HFFc6 (cell line): Measurements from ENCODE around the gene ERGIC3. TPM values are rescaled to one million over a fixed set of nuclear protein-coding genes. Genes with fewer than 3 reads are reported as not detected.

Experiments
- DNase-seq: peaks from one replicate; pipeline ENCODE4 v3.0.0-alpha.2; 2018
- H3K27ac Mint-ChIP-seq: 2 replicates; pipeline ENCODE4 v1.8.0; 2020; ENCODE audit warnings: mild to moderate bottlenecking, mixed read lengths
- H3K27me3 Mint-ChIP-seq: 2 replicates; pipeline ENCODE4 v1.8.0; 2021; ENCODE audit warnings: mild to moderate bottlenecking, moderate library complexity, mixed read lengths; ENCODE audit not compliant: insufficient read depth
- H3K36me3 Mint-ChIP-seq: 2 replicates; pipeline ENCODE4 v1.8.0; 2021; ENCODE audit warnings: low read depth, mixed read lengths
- H3K4me1 Mint-ChIP-seq: 2 replicates; pipeline ENCODE4 v1.8.0; 2020; ENCODE audit warnings: low read depth, mixed read lengths
- H3K4me3 Mint-ChIP-seq: 2 replicates; pipeline ENCODE4 v1.8.0; 2020; ENCODE audit warnings: mild to moderate bottlenecking, moderate library complexity, mixed read lengths
- H3K9me3 Mint-ChIP-seq: 2 replicates; pipeline ENCODE4 v1.8.0; 2020; ENCODE audit warnings: mild to moderate bottlenecking, mixed read lengths
- total RNA-seq, 6 experiments: library from RNA; stranded (reverse); fragmentation: NEBNext Ultra II Directional; extraction: Animal tissue kit (Norgen Biotek cat#: 25700); gene quantifications; 2 replicates in 1 of 6; 3 replicates in 5 of 6; pipeline ENCODE4 v1.2.3, GENCODE V29; 2021
- TF ChIP-seq, protein P1 (sequence below): fragments of 200-600 bp; sonication (generic); IDR thresholded peaks from 2 replicates; pipeline ENCODE4 v1.5.0; 2021; ENCODE audit warnings: antibody characterized with exemption, mild to moderate bottlenecking

ERGIC3 gene
- total RNA-seq, 6 experiments from 2014 or later: 231 to 275 (median 239) TPM

DNA sequence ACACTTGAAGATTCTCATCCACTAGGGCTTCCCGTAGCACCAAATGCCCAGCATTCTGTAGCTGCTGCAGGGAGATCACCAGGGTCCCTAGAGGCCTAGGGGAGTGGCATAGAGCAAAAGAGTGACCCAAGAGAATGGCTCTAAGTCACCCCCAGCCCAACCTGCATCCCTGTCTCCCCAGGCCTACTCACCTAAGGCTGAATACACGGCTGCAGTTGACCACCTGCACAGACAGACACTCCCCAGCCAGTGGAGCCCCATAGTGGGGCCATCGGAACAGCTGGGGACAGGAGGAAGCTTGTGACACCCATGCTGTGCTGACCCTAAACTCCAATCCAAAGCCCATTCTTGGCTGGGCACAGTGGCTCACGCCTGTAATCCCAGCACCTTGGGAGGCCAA is 64.2 kb downstream of the ERGIC3 start:
- TF ChIP-seq, protein P1, sequence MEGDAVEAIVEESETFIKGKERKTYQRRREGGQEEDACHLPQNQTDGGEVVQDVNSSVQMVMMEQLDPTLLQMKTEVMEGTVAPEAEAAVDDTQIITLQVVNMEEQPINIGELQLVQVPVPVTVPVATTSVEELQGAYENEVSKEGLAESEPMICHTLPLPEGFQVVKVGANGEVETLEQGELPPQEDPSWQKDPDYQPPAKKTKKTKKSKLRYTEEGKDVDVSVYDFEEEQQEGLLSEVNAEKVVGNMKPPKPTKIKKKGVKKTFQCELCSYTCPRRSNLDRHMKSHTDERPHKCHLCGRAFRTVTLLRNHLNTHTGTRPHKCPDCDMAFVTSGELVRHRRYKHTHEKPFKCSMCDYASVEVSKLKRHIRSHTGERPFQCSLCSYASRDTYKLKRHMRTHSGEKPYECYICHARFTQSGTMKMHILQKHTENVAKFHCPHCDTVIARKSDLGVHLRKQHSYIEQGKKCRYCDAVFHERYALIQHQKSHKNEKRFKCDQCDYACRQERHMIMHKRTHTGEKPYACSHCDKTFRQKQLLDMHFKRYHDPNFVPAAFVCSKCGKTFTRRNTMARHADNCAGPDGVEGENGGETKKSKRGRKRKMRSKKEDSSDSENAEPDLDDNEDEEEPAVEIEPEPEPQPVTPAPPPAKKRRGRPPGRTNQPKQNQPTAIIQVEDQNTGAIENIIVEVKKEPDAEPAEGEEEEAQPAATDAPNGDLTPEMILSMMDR: no peak
- no peak overlapping the region for H3K27ac Mint-ChIP-seq
- H3K27me3 Mint-ChIP-seq: peaks cover 16% of the 10 kb centered on the region
- peaks cover 6% of the 10 kb centered on the region; the same call in 1 of the 2 replicates for H3K4me1 Mint-ChIP-seq
- no peaks in the 10 kb centered on the region for H3K9me3 Mint-ChIP-seq
- H3K4me3 Mint-ChIP-seq: no peak overlapping the region
- DNase-seq: no peak
- H3K36me3 Mint-ChIP-seq: no peaks in the 10 kb centered on the region

Other genes starting within 250 kb of the ERGIC3 start
- gene FAM83C, start 249.7 kb upstream of the ERGIC3 start, total RNA-seq: not detected
- 10 to 100 TPM; 38.6 to 51.1 (median 46.1) TPM for gene UQCC1, start 130.1 kb upstream of the ERGIC3 start, total RNA-seq
- gene GDF5, start 103.8 kb upstream of the ERGIC3 start, total RNA-seq: under 1 TPM; 0.20 to 0.47 (median 0.35) TPM
- 10 to 100 TPM; 18.3 to 26.3 (median 22.9) TPM for gene CEP250, start 86.5 kb upstream of the ERGIC3 start, total RNA-seq
- gene C20orf173, start 12.4 kb upstream of the ERGIC3 start, total RNA-seq: not detected
- gene SPAG4, start 73.8 kb downstream of the ERGIC3 start, total RNA-seq: 1 to 10 TPM; 2.2 to 3.6 (median 2.8) TPM
- 100 to 1,000 TPM; 200 to 230 (median 213) TPM for gene CPNE1, start 122.8 kb downstream of the ERGIC3 start, total RNA-seq
- gene RBM12, start 122.8 kb downstream of the ERGIC3 start, total RNA-seq: 10 to 100 TPM; 61.5 to 85.3 (median 78.7) TPM
- 10 to 100 TPM; 28.6 to 40.6 (median 34.6) TPM for gene NFS1, start 157.3 kb downstream of the ERGIC3 start, total RNA-seq
- 100 to 1,000 TPM; 158 to 236 (median 195) TPM for gene ROMO1, start 157.3 kb downstream of the ERGIC3 start, total RNA-seq
- gene RBM39, start 200.2 kb downstream of the ERGIC3 start, total RNA-seq: 100 to 1,000 TPM; 162 to 198 (median 185) TPM
- gene PHF20, start 229.9 kb downstream of the ERGIC3 start, total RNA-seq: 10 to 100 TPM; 31.5 to 40.9 (median 36.2) TPM